H7 (cell line): ENCODE data around the gene SPEF2. TPM values are rescaled to one million over a fixed set of nuclear protein-coding genes. Genes with fewer than 3 reads are reported as not detected.
"Not testable (repeated sequence)": the region's sequence is repeated elsewhere in the genome, so short reads cannot be mapped to it uniquely, and the experiment has no call there.

Source experiments
- DNase-seq: peaks from one replicate; pipeline ENCODE4 v3.0.0; 2012
- H3K27me3 ChIP-seq: 2 replicates; pipeline ENCODE4 v1.6.0; 2011; ENCODE audit warnings: mild to moderate bottlenecking, low read length; ENCODE audit not compliant: control insufficient read depth, insufficient read depth
- H3K36me3 ChIP-seq: replicated peaks from 2 replicates; pipeline ENCODE4 v1.5.1; 2011; ENCODE audit warnings: low read length; ENCODE audit not compliant: control insufficient read depth, insufficient read depth
- H3K4me3 ChIP-seq: 2 replicates; pipeline ENCODE4 v1.5.1; 2011; ENCODE audit warnings: low read depth, mild to moderate bottlenecking, control low read depth, low read length, moderate library complexity; ENCODE audit not compliant: insufficient read depth
- total RNA-seq: library from RNA; depleted of rRNA; stranded (reverse); fragments of >200 nt; shearing (Covaris generic); gene quantifications from 2 replicates; pipeline ENCODE4 v1.2.3, GENCODE V29; 2014

SPEF2 gene
- total RNA-seq, 1 experiment from 2014 or later = 0.07 TPM

GRCh38 chr5:35847961-35848360 is 230.3 kb downstream of the SPEF2 start:
- no peaks in the 10 kb centered on the region for H3K36me3 ChIP-seq
- no peak overlapping the region for H3K4me3 ChIP-seq
- no peak for DNase-seq
- no peaks in the 10 kb centered on the region for H3K27me3 ChIP-seq

GRCh38 chr5:35849860-35850259 is 232.2 kb downstream of the SPEF2 start:
- Histone ChIP-seq H3K27me3 (no peaks in the 10 kb centered on the region), H3K36me3 (no peaks in the 10 kb centered on the region)
- no peak for DNase-seq

GRCh38 chr5:35850967-35851680 is 233.5 kb downstream of the SPEF2 start:
- DNase-seq = no peak
- Histone ChIP-seq H3K4me3 (no peak overlapping the region), H3K27me3 (no peaks in the 10 kb centered on the region), H3K36me3 (no peaks in the 10 kb centered on the region)

More at GRCh38 chr5:35849860-35850259, 232.2 kb downstream of the SPEF2 start:
- no peak overlapping the region for H3K4me3 ChIP-seq

GRCh38 chr5:35852084-35852734 is 234.5 kb downstream of the SPEF2 start:
- Histone ChIP-seq H3K4me3 (no peak overlapping the region), H3K36me3 (no peaks in the 10 kb centered on the region), H3K27me3 (no peaks in the 10 kb centered on the region)
- no peak for DNase-seq

GRCh38 chr5:35852773-35853172 is 235.1 kb downstream of the SPEF2 start:
- no peak for DNase-seq
- H3K4me3 ChIP-seq = no peak overlapping the region
- no peaks in the 10 kb centered on the region for H3K27me3 ChIP-seq
- no peaks in the 10 kb centered on the region for H3K36me3 ChIP-seq

GRCh38 chr5:35853631-35854030 is 236.0 kb downstream of the SPEF2 start:
- no peaks in the 10 kb centered on the region for H3K27me3 ChIP-seq
- H3K36me3 ChIP-seq = no peaks in the 10 kb centered on the region
- no peak for DNase-seq
- H3K4me3 ChIP-seq = no peak overlapping the region

GRCh38 chr5:35854248-35854647 is 236.6 kb downstream of the SPEF2 start:
- Histone ChIP-seq H3K4me3 (no peak overlapping the region), H3K36me3 (no peaks in the 10 kb centered on the region), H3K27me3 (no peaks in the 10 kb centered on the region)
- DNase-seq = no peak

- no peaks in the 10 kb centered on the region for H3K27me3 ChIP-seq
- H3K4me3 ChIP-seq = no peak overlapping the region
- DNase-seq = no peak
- H3K36me3 ChIP-seq = no peaks in the 10 kb centered on the region
Measured at GRCh38 chr5:35855187-35855586, 237.5 kb downstream of the SPEF2 start.

- not testable (repeated sequence) for DNase-seq, H3K4me3 ChIP-seq, H3K27me3 ChIP-seq, H3K36me3 ChIP-seq
Measured at GRCh38 chr5:35856186-35856764, 238.6 kb downstream of the SPEF2 start.

- no peak for DNase-seq
- Histone ChIP-seq H3K27me3 (no peaks in the 10 kb centered on the region), H3K36me3 (no peaks in the 10 kb centered on the region), H3K4me3 (no peak within 1 kb of the TSS)
Measured at GRCh38 chr5:35856765-35857351, 239.2 kb downstream of the SPEF2 start, which contains the start of gene IL7R. TSS of gene IL7R (plus strand) at chr5:35856891. CDS start at chr5:35856978, 87 bp downstream.

- DNase-seq = no peak
- Histone ChIP-seq H3K36me3 (no peaks in the 10 kb centered on the region), H3K4me3 (no peak overlapping the region)
Measured at GRCh38 chr5:35857606-35858205, 240.0 kb downstream of the SPEF2 start.

GRCh38 chr5:35859101-35859661 is 241.5 kb downstream of the SPEF2 start:
- no peaks in the 10 kb centered on the region for H3K36me3 ChIP-seq
- no peak for DNase-seq
- H3K4me3 ChIP-seq = no peak overlapping the region
- H3K27me3 ChIP-seq = no peaks in the 10 kb centered on the region

More at GRCh38 chr5:35857606-35858205, 240.0 kb downstream of the SPEF2 start:
- H3K27me3 ChIP-seq = no peaks in the 10 kb centered on the region

- no peaks in the 10 kb centered on the region for H3K36me3 ChIP-seq
- no peak overlapping the region for H3K4me3 ChIP-seq
- DNase-seq = no peak
- no peaks in the 10 kb centered on the region for H3K27me3 ChIP-seq
Measured at GRCh38 chr5:35860686-35861085, 243.0 kb downstream of the SPEF2 start.

GRCh38 chr5:35861718-35862117 is 244.1 kb downstream of the SPEF2 start:
- no peaks in the 10 kb centered on the region for H3K27me3 ChIP-seq
- no peaks in the 10 kb centered on the region for H3K36me3 ChIP-seq
- no peak for DNase-seq
- H3K4me3 ChIP-seq = no peak overlapping the region
